Stimulated activated naive CD4-positive, alpha-beta T cell treated with Interleukin-2 at 50 U/mL for 16 hours (primary cell): Measurements from ENCODE around the gene IPO11.

Experiments
- DNase-seq: peaks from one replicate; lab custom pipeline; 2025; lab: John Stamatoyannopoulos, UW

Gene IPO11

GRCh38 chr5:62572918-62573514 is 160.5 kb downstream of the IPO11 start:
- no peak for DNase-seq

DNA sequence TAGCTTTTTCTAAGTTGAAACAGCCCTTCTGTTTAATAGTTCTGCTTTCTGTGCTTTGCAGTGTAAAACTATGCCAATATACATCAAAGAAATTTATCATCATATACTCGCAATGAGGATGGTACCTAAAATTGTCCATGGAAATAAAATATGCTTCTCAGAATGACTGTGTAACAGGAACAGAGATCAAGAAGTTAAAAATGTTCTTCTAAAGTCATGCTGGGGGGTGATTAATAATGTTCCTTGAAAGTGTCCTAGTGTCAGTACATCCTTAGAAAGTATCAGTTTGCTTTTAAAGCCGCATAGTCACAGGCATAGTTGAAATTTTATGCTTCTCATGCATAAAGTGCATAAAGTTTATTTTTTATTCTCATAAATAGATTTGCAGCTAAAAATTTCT is 162.0 kb downstream of the IPO11 start:
- no peak for DNase-seq

DNA sequence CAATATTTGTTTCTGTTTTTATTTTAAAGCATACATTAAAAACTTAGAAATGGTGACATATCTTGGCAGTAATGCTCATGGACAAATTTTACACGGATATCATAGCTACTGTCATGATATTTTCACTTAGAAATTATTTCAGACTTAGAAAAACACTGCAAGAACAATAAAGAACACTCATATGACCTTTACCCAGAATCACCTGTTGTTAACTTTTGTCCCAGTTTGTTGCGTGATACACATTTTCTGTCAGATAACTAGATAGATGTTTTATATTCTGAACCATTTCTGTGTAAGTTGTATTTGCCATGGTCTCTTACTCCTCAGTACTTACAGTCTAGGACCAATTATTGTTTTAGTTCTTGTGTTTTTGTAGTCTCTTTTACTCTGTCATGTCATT is 162.5 kb downstream of the IPO11 start:
- DNase-seq, result no peak

- DNase-seq, result no peak
These were observed 162.9 kb downstream of the IPO11 start for GRCh38 chr5:62575489-62575888.

- no peak for DNase-seq
These were observed 164.1 kb downstream of the IPO11 start for GRCh38 chr5:62576570-62577170.

GRCh38 chr5:62577488-62577887 is 164.9 kb downstream of the IPO11 start:
- no peak for DNase-seq

DNA sequence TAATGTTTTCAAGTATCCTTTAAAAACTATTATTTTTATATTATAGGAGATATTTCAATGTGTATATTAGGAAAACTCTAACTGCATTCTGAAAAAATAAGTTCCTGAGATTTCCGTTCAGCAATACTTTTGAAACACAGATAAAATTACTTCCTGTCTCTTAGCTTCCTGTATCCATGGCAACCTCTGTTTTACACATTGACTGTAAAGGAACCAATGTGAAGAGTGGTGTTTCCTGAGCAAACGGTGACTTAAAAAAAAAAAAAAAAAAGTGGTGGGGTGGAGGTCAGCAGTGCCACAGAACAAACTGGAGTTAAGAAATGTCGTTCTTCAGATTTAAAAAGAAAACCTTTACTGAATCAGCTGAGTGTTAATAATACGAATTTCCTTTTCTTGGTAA is 166.0 kb downstream of the IPO11 start, which contains the start of gene LRRC70:
TSS of gene LRRC70 (plus strand) at position 280 of the 400 bp plus-strand sequence. CDS start 620 bp downstream, outside the sequence.
- no peak for DNase-seq

GRCh38 chr5:62579761-62580160 is 167.2 kb downstream of the IPO11 start:
- no peak for DNase-seq

- DNase-seq, result no peak
These were observed 169.5 kb downstream of the IPO11 start for GRCh38 chr5:62581836-62582597.

- no peak for DNase-seq
These were observed 171.8 kb downstream of the IPO11 start for GRCh38 chr5:62584391-62584790.

GRCh38 chr5:62585306-62585705 is 172.7 kb downstream of the IPO11 start:
- DNase-seq, result no peak

DNA sequence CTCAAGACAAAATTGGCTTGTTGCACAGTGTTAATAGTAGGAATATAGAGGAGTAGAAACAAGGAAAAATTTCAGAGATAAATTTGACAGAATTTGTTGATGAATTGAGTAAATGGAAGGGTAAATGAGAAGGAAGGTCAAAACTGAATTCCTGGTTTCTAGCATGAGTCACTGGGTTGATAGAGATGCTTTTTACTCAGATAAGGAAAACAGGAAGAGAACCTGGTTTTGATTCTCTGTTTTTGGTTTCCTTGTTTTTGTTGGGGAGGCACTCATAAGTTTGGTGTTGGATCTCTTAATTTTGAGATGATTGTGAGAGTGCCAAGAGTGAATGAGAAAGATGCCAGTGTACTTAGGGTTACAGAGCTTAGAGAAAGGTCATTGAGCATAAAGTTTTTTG is 173.2 kb downstream of the IPO11 start:
- DNase-seq, result no peak

GRCh38 chr5:62587737-62588136 is 175.2 kb downstream of the IPO11 start:
- no peak for DNase-seq

DNA sequence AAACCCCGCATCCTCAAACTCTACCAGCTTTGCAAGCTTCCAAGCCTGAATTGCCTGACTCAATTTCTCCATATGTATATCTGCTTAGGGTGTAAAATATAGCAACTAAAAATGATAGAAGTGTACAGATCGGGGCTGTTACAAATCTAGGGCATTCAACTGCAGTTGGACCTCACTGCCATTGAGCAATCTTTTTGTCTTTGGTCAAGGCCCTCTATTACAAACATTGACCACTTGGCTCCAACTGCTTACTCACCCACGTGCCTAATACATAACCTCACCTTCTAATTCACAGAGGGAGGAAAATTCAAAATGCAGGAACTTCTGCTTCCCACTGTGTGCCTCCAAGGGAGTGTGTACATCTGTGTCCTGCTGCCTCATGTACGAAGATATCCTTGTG is 176.1 kb downstream of the IPO11 start:
- DNase-seq, result no peak

GRCh38 chr5:62589504-62589903 is 176.9 kb downstream of the IPO11 start:
- DNase-seq, result no peak

GRCh38 chr5:62590387-62590786 is 177.8 kb downstream of the IPO11 start:
- DNase-seq, result no peak

GRCh38 chr5:62592558-62592957 is 180.0 kb downstream of the IPO11 start:
- DNase-seq, result no peak

GRCh38 chr5:62593331-62593730 is 180.8 kb downstream of the IPO11 start:
- no peak for DNase-seq

DNA sequence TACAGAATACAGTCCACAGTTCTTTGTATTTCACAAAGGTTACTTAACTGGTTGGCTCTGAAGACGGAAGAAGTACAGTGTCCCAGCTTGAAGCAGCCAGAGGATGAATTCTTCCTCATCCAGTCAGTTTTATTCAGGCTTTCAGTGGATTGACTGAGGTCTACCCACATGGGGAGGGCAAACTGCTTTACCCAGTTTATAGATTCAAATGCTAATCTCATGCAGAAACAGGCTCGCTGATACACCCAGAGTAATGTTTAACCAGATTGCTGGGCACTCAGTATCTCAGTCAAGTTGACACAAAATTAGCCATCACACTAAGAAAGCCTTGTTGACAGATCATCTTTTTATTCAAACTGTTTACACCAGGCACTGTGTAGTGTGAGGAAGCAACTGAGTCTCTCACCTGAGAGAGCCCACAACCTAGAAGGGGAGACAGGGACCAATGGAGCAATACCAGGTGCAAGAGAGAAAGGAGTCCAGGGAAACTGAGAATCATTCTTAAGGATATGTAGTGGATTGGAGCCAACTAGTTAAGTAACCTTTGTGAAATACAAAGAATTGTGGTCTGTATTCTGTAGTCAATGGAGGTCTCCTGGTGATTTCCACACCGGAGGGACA is 181.9 kb downstream of the IPO11 start:
- no peak for DNase-seq

GRCh38 chr5:62596096-62596495 is 183.5 kb downstream of the IPO11 start:
- no peak for DNase-seq

GRCh38 chr5:62596691-62597090 is 184.1 kb downstream of the IPO11 start:
- no peak for DNase-seq

DNA sequence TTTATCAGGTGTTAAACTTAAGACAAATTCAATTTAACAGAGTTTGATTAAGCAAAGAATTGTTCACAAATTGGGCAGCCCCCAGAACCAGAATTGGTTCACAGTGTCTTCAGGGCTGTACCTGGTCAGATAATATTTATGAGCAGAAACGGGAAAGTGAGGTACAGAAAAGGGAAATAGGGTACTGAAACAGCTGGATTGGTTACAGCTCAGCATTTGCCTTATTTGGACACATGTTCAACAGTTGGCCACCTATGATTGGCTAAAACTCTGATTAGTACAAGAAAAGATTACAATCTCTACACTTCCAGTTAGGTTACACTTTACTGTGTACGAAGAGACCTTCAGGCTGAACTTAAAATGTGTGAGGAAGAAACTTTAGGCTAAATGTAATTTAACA is 184.8 kb downstream of the IPO11 start:
- DNase-seq, result no peak
